GM18870 (cell line): Measurements from ENCODE around the gene CHRD.

Source experiments
- ATAC-seq: cut with Tn5 transposase; IDR thresholded peaks from one replicate; pipeline ENCODE4 v1.9.1; 2021; ENCODE audit warnings: moderate library complexity; ENCODE audit not compliant: unreplicated experiment

The CHRD gene

GRCh38 chr3:184380627-184381260, 890 bp downstream of the CHRD start:
- ATAC-seq = no peak

GRCh38 chr3:184381261-184382224, 1.7 kb downstream of the CHRD start:
- no peak for ATAC-seq

GRCh38 chr3:184382326-184383032, 2.6 kb downstream of the CHRD start:
- ATAC-seq = no peak

- no peak for ATAC-seq
These were observed 3.3 kb downstream of the CHRD start for GRCh38 chr3:184383033-184383740.

GRCh38 chr3:184384342-184384741, 4.5 kb downstream of the CHRD start:
- no peak for ATAC-seq

GRCh38 chr3:184384856-184385422, 5.1 kb downstream of the CHRD start:
- no peak for ATAC-seq

- no peak for ATAC-seq
These were observed 6.4 kb downstream of the CHRD start for GRCh38 chr3:184386047-184386806.

GRCh38 chr3:184387174-184387714, 7.4 kb downstream of the CHRD start:
- ATAC-seq = no peak

GRCh38 chr3:184388164-184388935, 8.5 kb downstream of the CHRD start:
- ATAC-seq = no peak

GRCh38 chr3:184388936-184389230, 9.0 kb downstream of the CHRD start:
- ATAC-seq = no peak

- no peak for ATAC-seq
These were observed 9.5 kb downstream of the CHRD start for GRCh38 chr3:184389384-184389783.

- ATAC-seq = no peak
These were observed 10.2 kb downstream of the CHRD start for GRCh38 chr3:184389935-184390528.

- ATAC-seq = no peak
These were observed 11.4 kb downstream of the CHRD start for GRCh38 chr3:184391266-184391665.

GRCh38 chr3:184395320-184395660, 15.4 kb downstream of the CHRD start:
- ATAC-seq = no peak

- ATAC-seq = no peak
These were observed 19.6 kb downstream of the CHRD start for GRCh38 chr3:184399410-184399809.

GRCh38 chr3:184405075-184406030, 25.5 kb downstream of the CHRD start:
- ATAC-seq = no peak

GRCh38 chr3:184409331-184409926, 29.6 kb downstream of the CHRD start:
- ATAC-seq = no peak
